HepG2 (cell line): ENCODE data around the gene PFKFB2. TPM values are rescaled to one million over a fixed set of nuclear protein-coding genes. Genes with fewer than 3 reads are reported as not detected.

Source experiments
- ARID2 ChIP-seq: sonication (generic); formaldehyde crosslinking; IDR thresholded peaks from 2 replicates; pipeline ENCODE4 v1.8.1; 2022; ENCODE audit warnings: mild to moderate bottlenecking, missing genetic modification reagents, borderline replicate concordance
- DR1 ChIP-seq: sonication (generic); formaldehyde crosslinking; IDR thresholded peaks from 2 replicates; pipeline ENCODE4 v1.8.0; 2021; ENCODE audit warnings: mild to moderate bottlenecking, missing genetic modification reagents, inconsistent platforms
- GATAD2A ChIP-seq: IDR thresholded peaks from 2 replicates; pipeline ENCODE4 v1.6.1; 2016
- HNF4G ChIP-seq, 2 experiments: sonication (generic) in 1 of 2; formaldehyde crosslinking in 1 of 2; IDR thresholded peaks; 2 replicates each; pipeline versions ENCODE4 v1.4.0 to v1.6.1; 2011 to 2020; ENCODE audit warnings: borderline replicate concordance in 2 of 2, low read depth in 2 of 2, mild to moderate bottlenecking in 2 of 2, low read length in 1 of 2, missing genetic modification reagents in 1 of 2, moderate library complexity in 1 of 2
- HOXA9 ChIP-seq: sonication (generic); formaldehyde crosslinking; IDR thresholded peaks from 2 replicates; pipeline ENCODE4 v1.8.1; 2022; ENCODE audit warnings: missing genetic modification reagents, mild to moderate bottlenecking, moderate library complexity, borderline replicate concordance
- PCBP2 ChIP-seq: fragments of 200-400 bp; formaldehyde crosslinking; optimal IDR thresholded peaks from 2 replicates; pipeline ENCODE3; 2018; ENCODE audit warnings: low read length, low read depth; ENCODE audit not compliant: poor library complexity, severe bottlenecking
- RXRA ChIP-seq: sonication (generic); formaldehyde crosslinking; IDR thresholded peaks from 2 replicates; pipeline ENCODE4 v1.5.1; 2020; ENCODE audit warnings: missing genetic modification reagents
- SP1 ChIP-seq, 2 experiments: fragments of 450-650 bp in 1 of 2; sonication (generic) in 1 of 2; formaldehyde crosslinking in 1 of 2; IDR thresholded peaks; 2 replicates each; pipeline versions ENCODE4 v1.4.0 to v1.6.1; 2016 to 2020; ENCODE audit warnings: missing genetic modification reagents in 1 of 2
- ZKSCAN5 ChIP-seq: sonication (generic); formaldehyde crosslinking; IDR thresholded peaks from 2 replicates; pipeline ENCODE4 v1.5.1; 2020; ENCODE audit warnings: mild to moderate bottlenecking, missing genetic modification reagents
- ZNF333 ChIP-seq: sonication (generic); formaldehyde crosslinking; IDR thresholded peaks from 2 replicates; pipeline ENCODE4 v1.4.0; 2020; ENCODE audit warnings: mild to moderate bottlenecking, missing genetic modification reagents, borderline replicate concordance
- ZNF543 ChIP-seq: sonication (generic); formaldehyde crosslinking; IDR thresholded peaks from 2 replicates; pipeline ENCODE4 v1.4.0; 2020; ENCODE audit warnings: mild to moderate bottlenecking, missing genetic modification reagents
- ZSCAN25 ChIP-seq: sonication (generic); formaldehyde crosslinking; IDR thresholded peaks from 2 replicates; pipeline ENCODE4 v1.8.0; 2022; ENCODE audit warnings: mild to moderate bottlenecking, missing genetic modification reagents
- ZSCAN30 ChIP-seq: sonication (generic); formaldehyde crosslinking; IDR thresholded peaks from 2 replicates; pipeline ENCODE4 v1.5.0; 2020; ENCODE audit warnings: mild to moderate bottlenecking, missing genetic modification reagents
- polyA plus RNA-seq, 8 experiments: library from polyadenylated mRNA; depleted of rRNA in 3 of 8; stranded (reverse) in 7 of 8; unstranded in 1 of 8; fragments of >200 nt; fragmentation: Illumina TruSeq in 4 of 8; extraction: Trizol in 4 of 8; gene quantifications; 2 replicates each; pipeline versions ENCODE4 v1.2.1 to v1.2.3, GENCODE V29; 2011 to 2016; ENCODE audit warnings: low read depth in 4 of 8, missing spikeins in 1 of 8, mixed read lengths in 1 of 8; ENCODE audit not compliant: insufficient read depth in 1 of 8
- total RNA-seq, 5 experiments: library from RNA; depleted of rRNA; stranded (reverse); fragments of >200 nt; fragmentation: Illumina TruSeq; extraction: Trizol; gene quantifications; 2 replicates each; pipeline ENCODE4 v1.2.3, GENCODE V29; 2016; ENCODE audit warnings: low read depth in 1 of 5
- TF ChIP-seq, protein P1 (sequence below): sonication (generic); formaldehyde crosslinking; IDR thresholded peaks from 2 replicates; pipeline ENCODE4 v1.5.0; 2020; ENCODE audit warnings: mild to moderate bottlenecking, missing genetic modification reagents
- TF ChIP-seq, protein P2 (sequence below): sonication (generic); formaldehyde crosslinking; IDR thresholded peaks from 2 replicates; pipeline ENCODE4 v1.8.1; 2023; ENCODE audit warnings: mild to moderate bottlenecking, missing genetic modification reagents
- TF ChIP-seq, protein P3 (sequence below): sonication (generic); formaldehyde crosslinking; IDR thresholded peaks from 2 replicates; pipeline ENCODE4 v1.8.1; 2022; ENCODE audit warnings: low read depth, mild to moderate bottlenecking, missing genetic modification reagents
- TF ChIP-seq, protein P4 (sequence below): sonication (generic); formaldehyde crosslinking; IDR thresholded peaks from 2 replicates; pipeline ENCODE4 v1.4.0; 2020; ENCODE audit warnings: missing genetic modification reagents, borderline replicate concordance
- TF ChIP-seq, protein P5 (sequence below): sonication (generic); formaldehyde crosslinking; IDR thresholded peaks from 2 replicates; pipeline ENCODE4 v1.4.0; 2020; ENCODE audit warnings: missing genetic modification reagents

Gene PFKFB2
- total and polyA plus RNA-seq, 2 of the 13 experiments (the other 11 are each of a cell fraction or from before 2014, with no cell fraction given): 4.6 to 10.6 TPM

DNA sequence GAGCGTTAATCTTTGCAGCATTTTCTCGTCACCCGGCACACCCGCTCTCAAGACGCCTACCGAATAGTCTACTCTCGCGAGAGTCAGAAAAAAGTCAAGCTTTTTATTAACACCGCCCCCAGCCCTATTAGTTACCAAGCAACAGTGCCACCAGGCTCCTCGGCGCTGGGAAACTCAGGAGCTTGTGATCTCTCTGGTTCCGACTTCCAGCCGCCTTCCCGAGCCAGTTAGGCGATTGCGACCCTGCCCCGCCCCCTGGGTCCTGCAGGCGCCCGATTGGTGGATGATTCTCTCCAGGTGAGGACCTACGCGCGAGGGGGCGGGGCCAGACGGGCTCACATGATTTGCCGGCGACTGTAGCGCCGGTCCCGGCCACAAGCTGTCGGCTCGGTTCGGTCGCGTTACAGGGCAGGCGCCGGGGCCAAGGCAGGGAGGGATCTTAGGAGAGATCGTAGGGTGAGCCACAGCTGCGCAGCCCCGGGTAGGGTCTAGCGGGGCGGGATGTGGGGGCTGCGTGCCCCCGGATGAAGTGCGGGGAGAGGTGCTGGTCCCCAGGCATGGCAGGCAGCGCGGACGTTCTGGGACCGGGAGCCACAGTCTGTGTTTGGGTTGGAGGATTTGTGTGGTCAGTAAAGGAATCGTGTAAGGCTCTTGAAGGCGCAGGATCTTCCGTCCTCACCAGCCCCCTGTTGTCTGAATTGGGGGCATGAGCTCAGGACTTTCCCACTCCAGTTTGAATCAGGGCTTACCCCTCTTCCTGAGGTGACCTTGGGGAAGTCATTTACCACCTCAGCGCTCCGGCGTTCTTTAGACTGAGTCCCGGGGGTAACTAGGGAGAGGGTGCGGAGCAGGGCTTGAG lies at the start of gene PFKFB2 (continued):
- TF ChIP-seq RXRA (CRISPR knock-in tag) (peak; percentile 43; the same call in 1 of the 2 replicates), ZKSCAN5 (CRISPR knock-in tag) (no peak), PCBP2 (no peak), ZSCAN25 (CRISPR knock-in tag) (0 out of 2 replicates have a peak, but pooled peaks have one; percentile 20), ZNF333 (0 out of 2 replicates have a peak, but pooled peaks have one; percentile 22), ZSCAN30 (CRISPR knock-in tag) (no peak), ARID2 (CRISPR knock-in tag) (no peak), HOXA9 (CRISPR knock-in tag) (no peak), GATAD2A (peak; percentile 28), HNF4G (IDR thresholded peaks at IDR 0.05; ENCODE audit: borderline replicate concordance, low read depth, low read length) (no peak), HNF4G (CRISPR knock-in tag; IDR thresholded peaks at IDR 0.05; ENCODE audit: borderline replicate concordance, low read depth) (no peak), DR1 (peak; percentile 62; the same call in 1 of the 2 replicates), SP1 (IDR thresholded peaks at IDR 0.05) (no peak), SP1 (CRISPR knock-in tag; IDR thresholded peaks at IDR 0.05) (peak; percentile 86), ZNF543 (CRISPR knock-in tag) (peak; percentile 78; the same call in 1 of the 2 replicates)
- TF ChIP-seq, protein P1, sequence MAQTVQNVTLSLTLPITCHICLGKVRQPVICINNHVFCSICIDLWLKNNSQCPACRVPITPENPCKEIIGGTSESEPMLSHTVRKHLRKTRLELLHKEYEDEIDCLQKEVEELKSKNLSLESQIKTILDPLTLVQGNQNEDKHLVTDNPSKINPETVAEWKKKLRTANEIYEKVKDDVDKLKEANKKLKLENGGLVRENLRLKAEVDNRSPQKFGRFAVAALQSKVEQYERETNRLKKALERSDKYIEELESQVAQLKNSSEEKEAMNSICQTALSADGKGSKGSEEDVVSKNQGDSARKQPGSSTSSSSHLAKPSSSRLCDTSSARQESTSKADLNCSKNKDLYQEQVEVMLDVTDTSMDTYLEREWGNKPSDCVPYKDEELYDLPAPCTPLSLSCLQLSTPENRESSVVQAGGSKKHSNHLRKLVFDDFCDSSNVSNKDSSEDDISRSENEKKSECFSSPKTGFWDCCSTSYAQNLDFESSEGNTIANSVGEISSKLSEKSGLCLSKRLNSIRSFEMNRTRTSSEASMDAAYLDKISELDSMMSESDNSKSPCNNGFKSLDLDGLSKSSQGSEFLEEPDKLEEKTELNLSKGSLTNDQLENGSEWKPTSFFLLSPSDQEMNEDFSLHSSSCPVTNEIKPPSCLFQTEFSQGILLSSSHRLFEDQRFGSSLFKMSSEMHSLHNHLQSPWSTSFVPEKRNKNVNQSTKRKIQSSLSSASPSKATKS (CRISPR knock-in tag): no peak
- TF ChIP-seq, protein P2, sequence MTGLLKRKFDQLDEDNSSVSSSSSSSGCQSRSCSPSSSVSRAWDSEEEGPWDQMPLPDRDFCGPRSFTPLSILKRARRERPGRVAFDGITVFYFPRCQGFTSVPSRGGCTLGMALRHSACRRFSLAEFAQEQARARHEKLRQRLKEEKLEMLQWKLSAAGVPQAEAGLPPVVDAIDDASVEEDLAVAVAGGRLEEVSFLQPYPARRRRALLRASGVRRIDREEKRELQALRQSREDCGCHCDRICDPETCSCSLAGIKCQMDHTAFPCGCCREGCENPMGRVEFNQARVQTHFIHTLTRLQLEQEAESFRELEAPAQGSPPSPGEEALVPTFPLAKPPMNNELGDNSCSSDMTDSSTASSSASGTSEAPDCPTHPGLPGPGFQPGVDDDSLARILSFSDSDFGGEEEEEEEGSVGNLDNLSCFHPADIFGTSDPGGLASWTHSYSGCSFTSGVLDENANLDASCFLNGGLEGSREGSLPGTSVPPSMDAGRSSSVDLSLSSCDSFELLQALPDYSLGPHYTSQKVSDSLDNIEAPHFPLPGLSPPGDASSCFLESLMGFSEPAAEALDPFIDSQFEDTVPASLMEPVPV (CRISPR knock-in tag): no peak
- TF ChIP-seq, protein P3, sequence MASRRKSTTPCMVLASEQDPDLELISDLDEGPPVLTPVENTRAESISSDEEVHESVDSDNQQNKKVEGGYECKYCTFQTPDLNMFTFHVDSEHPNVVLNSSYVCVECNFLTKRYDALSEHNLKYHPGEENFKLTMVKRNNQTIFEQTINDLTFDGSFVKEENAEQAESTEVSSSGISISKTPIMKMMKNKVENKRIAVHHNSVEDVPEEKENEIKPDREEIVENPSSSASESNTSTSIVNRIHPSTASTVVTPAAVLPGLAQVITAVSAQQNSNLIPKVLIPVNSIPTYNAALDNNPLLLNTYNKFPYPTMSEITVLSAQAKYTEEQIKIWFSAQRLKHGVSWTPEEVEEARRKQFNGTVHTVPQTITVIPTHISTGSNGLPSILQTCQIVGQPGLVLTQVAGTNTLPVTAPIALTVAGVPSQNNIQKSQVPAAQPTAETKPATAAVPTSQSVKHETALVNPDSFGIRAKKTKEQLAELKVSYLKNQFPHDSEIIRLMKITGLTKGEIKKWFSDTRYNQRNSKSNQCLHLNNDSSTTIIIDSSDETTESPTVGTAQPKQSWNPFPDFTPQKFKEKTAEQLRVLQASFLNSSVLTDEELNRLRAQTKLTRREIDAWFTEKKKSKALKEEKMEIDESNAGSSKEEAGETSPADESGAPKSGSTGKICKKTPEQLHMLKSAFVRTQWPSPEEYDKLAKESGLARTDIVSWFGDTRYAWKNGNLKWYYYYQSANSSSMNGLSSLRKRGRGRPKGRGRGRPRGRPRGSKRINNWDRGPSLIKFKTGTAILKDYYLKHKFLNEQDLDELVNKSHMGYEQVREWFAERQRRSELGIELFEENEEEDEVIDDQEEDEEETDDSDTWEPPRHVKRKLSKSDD (CRISPR knock-in tag): no peak
- TF ChIP-seq, protein P4, sequence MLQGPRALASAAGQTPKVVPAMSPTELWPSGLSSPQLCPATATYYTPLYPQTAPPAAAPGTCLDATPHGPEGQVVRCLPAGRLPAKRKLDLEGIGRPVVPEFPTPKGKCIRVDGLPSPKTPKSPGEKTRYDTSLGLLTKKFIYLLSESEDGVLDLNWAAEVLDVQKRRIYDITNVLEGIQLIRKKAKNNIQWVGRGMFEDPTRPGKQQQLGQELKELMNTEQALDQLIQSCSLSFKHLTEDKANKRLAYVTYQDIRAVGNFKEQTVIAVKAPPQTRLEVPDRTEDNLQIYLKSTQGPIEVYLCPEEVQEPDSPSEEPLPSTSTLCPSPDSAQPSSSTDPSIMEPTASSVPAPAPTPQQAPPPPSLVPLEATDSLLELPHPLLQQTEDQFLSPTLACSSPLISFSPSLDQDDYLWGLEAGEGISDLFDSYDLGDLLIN (CRISPR knock-in tag): no peak
- TF ChIP-seq, protein P5, sequence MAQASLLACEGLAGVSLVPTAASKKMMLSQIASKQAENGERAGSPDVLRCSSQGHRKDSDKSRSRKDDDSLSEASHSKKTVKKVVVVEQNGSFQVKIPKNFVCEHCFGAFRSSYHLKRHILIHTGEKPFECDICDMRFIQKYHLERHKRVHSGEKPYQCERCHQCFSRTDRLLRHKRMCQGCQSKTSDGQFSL: no peak
